ENCODE data around the gene BMERB1.
"Not testable (repeated sequence)": the region's sequence is repeated elsewhere in the genome, so short reads cannot be mapped to it uniquely, and the experiment has no call there.

The BMERB1 gene

GRCh38 chr16:15594711-15595320, 160.4 kb downstream of the BMERB1 start:
- no peak for DNase-seq

- no peak for DNase-seq
Measured at GRCh38 chr16:15597135-15597534, 162.7 kb downstream of the BMERB1 start.

- DNase-seq = no peak
Measured at GRCh38 chr16:15597822-15598647, 163.6 kb downstream of the BMERB1 start.

GRCh38 chr16:15598648-15599190, 164.3 kb downstream of the BMERB1 start:
- no peak for DNase-seq

GRCh38 chr16:15599303-15600070, 165.1 kb downstream of the BMERB1 start:
- DNase-seq = no peak

- no peak for DNase-seq
Measured at GRCh38 chr16:15601212-15601879, 167.0 kb downstream of the BMERB1 start.

- no peak for DNase-seq
Measured at GRCh38 chr16:15602285-15603044, 168.1 kb downstream of the BMERB1 start.

- DNase-seq = no peak
Measured at GRCh38 chr16:15604460-15605440, 170.4 kb downstream of the BMERB1 start.

- no peak for DNase-seq
Measured at GRCh38 chr16:15605839-15606517, 171.6 kb downstream of the BMERB1 start.

- no peak for DNase-seq
Measured at GRCh38 chr16:15606518-15607220, 172.3 kb downstream of the BMERB1 start.

- DNase-seq = not testable (repeated sequence)
Measured at GRCh38 chr16:15607221-15607699, 172.9 kb downstream of the BMERB1 start.

GRCh38 chr16:15607700-15608396, 173.5 kb downstream of the BMERB1 start:
- DNase-seq = no peak

- DNase-seq = no peak
Measured at GRCh38 chr16:15608398-15609285, 174.3 kb downstream of the BMERB1 start.

- no peak for DNase-seq
Measured at GRCh38 chr16:15609286-15609649, 174.9 kb downstream of the BMERB1 start.

GRCh38 chr16:15610369-15610871, 176.0 kb downstream of the BMERB1 start:
- DNase-seq = no peak

- no peak for DNase-seq
Measured at GRCh38 chr16:15611610-15612009, 177.2 kb downstream of the BMERB1 start.

- no peak for DNase-seq
Measured at GRCh38 chr16:15613676-15614075, 179.3 kb downstream of the BMERB1 start.

Data from right kidney (tissue), 1 donor.